ENCODE data around the gene EPHA10.

- TF ChIP-seq POLR2A (IDR thresholded peaks at IDR 0.05; ENCODE audit: low read length) (no peak), GATA1 (IDR thresholded peaks at IDR 0.05; ENCODE audit: low read depth, low read length) (no peak)
Observed at GRCh38 chr1:37688926-37689325, 76.0 kb downstream of the EPHA10 start.

Data from erythroblast (primary cell).